ENCODE measurements around the gene CTNNA2.

The CTNNA2 gene

DNA sequence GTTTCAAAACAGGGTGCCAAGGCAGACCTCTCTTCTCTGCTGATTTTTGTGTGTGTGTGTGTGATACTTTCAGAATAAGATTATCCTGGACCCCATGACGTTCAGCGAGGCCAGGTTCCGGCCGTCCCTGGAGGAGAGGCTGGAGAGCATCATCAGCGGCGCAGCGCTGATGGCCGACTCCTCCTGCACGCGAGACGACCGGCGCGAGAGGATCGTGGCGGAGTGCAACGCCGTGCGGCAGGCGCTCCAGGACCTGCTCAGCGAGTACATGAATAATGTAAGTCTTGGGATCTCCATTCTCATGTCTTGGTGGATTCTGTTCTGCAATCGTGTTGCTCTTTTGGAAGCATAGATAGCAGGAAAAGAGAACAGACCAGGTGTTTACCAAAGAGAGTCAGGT lies 396.7 kb downstream of the CTNNA2 start:
- H3K4me3 ChIP-seq (ENCODE audit: low read depth, low read length) = no peak overlapping the region
- TF ChIP-seq, protein P1, sequence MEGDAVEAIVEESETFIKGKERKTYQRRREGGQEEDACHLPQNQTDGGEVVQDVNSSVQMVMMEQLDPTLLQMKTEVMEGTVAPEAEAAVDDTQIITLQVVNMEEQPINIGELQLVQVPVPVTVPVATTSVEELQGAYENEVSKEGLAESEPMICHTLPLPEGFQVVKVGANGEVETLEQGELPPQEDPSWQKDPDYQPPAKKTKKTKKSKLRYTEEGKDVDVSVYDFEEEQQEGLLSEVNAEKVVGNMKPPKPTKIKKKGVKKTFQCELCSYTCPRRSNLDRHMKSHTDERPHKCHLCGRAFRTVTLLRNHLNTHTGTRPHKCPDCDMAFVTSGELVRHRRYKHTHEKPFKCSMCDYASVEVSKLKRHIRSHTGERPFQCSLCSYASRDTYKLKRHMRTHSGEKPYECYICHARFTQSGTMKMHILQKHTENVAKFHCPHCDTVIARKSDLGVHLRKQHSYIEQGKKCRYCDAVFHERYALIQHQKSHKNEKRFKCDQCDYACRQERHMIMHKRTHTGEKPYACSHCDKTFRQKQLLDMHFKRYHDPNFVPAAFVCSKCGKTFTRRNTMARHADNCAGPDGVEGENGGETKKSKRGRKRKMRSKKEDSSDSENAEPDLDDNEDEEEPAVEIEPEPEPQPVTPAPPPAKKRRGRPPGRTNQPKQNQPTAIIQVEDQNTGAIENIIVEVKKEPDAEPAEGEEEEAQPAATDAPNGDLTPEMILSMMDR (IDR thresholded peaks at IDR 0.05; ENCODE audit: control insufficient read depth, extremely low read depth, insufficient read depth) = no peak
- DNase-seq (ENCODE audit: low read depth) = no peak

DNA sequence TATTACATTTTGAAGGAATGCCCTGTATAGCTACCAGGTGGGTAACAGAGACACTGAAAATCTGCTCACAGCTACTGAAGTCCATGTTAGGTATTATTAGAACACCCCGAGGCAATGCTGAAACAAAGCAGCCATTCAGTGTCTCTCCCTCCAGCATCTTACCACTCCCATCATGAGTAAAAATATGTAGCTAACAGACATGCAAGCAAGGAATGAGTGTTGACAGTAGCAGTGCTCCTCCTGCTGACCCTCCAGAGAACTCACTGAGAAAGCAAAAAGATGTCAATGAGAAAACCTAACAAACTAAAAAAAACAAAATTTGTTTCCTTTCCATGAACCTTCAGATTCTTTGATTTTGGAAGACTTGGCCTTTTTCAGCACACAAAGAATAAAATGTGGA lies 397.8 kb downstream of the CTNNA2 start:
- TF ChIP-seq, protein P1 (IDR thresholded peaks at IDR 0.05; ENCODE audit: control insufficient read depth, extremely low read depth, insufficient read depth) = no peak

GRCh38 chr2:79915455-79915854 lies 402.6 kb downstream of the CTNNA2 start:
- DNase-seq (ENCODE audit: low read depth) = no peak
- TF ChIP-seq, protein P1 (IDR thresholded peaks at IDR 0.05; ENCODE audit: control insufficient read depth, extremely low read depth, insufficient read depth) = no peak
- no peak overlapping the region for H3K4me3 ChIP-seq (ENCODE audit: low read depth, low read length)

More for the DNA sequence above, 397.8 kb downstream of the CTNNA2 start:
- DNase-seq (ENCODE audit: low read depth) = no peak
- H3K4me3 ChIP-seq (ENCODE audit: low read depth, low read length) = no peak overlapping the region

DNA sequence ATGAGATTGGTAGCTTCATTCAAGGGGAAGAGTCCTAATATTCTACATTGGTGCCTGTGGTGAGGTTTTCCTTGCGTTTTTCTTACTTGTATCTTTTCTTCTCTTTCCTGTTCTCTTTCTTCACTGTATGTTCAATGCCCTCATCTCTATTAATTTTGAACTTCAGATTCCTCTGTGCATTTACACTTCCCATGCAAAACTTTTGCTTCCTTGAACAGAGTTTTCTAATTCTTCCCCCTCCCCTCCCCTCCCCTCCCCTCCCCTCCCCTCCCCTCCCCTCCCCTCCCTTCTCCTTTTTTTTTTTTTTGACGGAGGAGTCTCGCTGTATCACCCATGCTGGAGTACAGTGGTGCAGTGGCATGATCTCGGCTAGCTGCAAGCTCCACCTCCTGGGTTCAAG lies 403.4 kb downstream of the CTNNA2 start:
- TF ChIP-seq, protein P1 (IDR thresholded peaks at IDR 0.05; ENCODE audit: control insufficient read depth, extremely low read depth, insufficient read depth) = no peak
- DNase-seq (ENCODE audit: low read depth) = no peak
- no peak overlapping the region for H3K4me3 ChIP-seq (ENCODE audit: low read depth, low read length)

DNA sequence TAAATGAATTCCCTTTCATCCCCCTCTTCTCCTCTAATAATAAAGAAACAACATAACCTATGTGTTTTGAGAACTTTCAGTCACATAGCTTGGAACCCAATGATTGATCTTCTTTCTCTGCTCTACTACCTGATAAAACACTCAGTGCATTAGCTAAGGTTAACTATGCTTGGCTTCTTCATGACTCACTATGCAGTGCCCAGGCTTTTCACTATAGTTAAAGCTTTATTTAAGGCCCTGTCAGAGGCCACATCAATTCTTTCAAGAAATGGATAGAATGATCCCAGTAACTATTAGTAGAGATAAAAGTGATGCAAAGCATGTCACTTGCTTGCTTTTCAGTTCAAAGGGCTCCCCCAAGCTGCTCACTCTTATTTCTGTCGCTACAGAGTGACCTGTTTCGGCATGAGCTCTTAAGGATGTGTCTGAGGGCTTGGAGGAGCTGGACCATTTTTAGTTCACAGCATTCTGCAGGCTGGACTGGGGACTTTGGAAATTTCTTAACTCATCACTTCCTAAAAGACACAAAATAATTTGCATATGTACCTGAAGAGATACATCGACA lies 407.7 kb downstream of the CTNNA2 start:
- DNase-seq (ENCODE audit: low read depth) = no peak
- TF ChIP-seq, protein P1 (IDR thresholded peaks at IDR 0.05; ENCODE audit: control insufficient read depth, extremely low read depth, insufficient read depth) = no peak
- no peak overlapping the region for H3K4me3 ChIP-seq (ENCODE audit: low read depth, low read length)

GRCh38 chr2:79929624-79930023 lies 416.8 kb downstream of the CTNNA2 start:
- DNase-seq (ENCODE audit: low read depth) = no peak
- TF ChIP-seq, protein P1 (IDR thresholded peaks at IDR 0.05; ENCODE audit: control insufficient read depth, extremely low read depth, insufficient read depth) = no peak
- no peak overlapping the region for H3K4me3 ChIP-seq (ENCODE audit: low read depth, low read length)

DNA sequence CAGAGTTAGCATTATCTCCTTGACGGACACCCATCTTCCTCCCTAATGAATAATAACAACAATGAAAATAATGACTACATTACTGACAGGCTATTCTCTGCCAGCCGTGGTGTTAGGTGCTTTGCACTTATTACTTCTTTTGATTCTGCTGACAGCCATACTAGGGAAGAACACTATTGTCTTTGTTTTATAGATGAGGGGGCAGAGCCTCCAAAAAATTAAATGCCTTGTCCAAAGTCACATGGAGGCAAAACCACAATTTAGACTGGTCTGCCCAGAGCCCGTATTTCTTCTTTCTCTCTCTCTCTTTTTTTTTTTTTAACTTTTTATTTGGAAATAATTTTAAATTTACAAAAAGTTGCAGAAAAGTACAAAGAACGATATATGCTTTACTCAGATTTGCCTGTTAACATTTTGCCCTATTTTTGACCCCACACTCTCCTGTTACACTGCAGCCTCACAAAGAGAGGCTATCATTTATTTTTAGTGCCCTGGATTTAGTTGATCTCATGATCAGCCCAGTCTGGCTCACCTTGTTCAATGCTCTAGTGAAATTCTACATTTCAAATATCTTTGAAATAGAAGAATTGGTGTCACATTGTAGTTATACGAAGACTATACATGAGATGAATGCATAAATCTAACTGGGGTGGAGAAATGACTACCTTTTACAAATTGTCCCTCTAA lies 422.3 kb downstream of the CTNNA2 start:
- DNase-seq (ENCODE audit: low read depth) = no peak
- H3K4me3 ChIP-seq (ENCODE audit: low read depth, low read length) = no peak overlapping the region
- TF ChIP-seq, protein P1 (IDR thresholded peaks at IDR 0.05; ENCODE audit: control insufficient read depth, extremely low read depth, insufficient read depth) = no peak

Data from LNCaP clone FGC (cell line).